Activated CD8-positive, alpha-beta memory T cell treated with anti-CD3 and anti-CD28 coated beads for 1 hour (primary cell): ENCODE results near the gene ACAP1.
"Not testable (repeated sequence)": the region's sequence is repeated elsewhere in the genome, so short reads cannot be mapped to it uniquely, and the experiment has no call there.

Experiments
- DNase-seq, 2 donors: peaks; one replicate each; pipeline ENCODE4 v3.0.0-alpha.2; 2020; ENCODE audit warnings: low read depth in 1 of 2; ENCODE audit errors: extremely low read depth in 1 of 2

Gene ACAP1

GRCh38 chr17:7328840-7329373 lies 7.4 kb upstream of the ACAP1 start, which contains the start of gene NEURL4:
Gene NEURL4 (minus strand): TSS chr17:7329335. CDS start chr17:7329312, 23 bp downstream.
- no peak for DNase-seq

GRCh38 chr17:7329374-7329996 lies 6.8 kb upstream of the ACAP1 start:
- DNase-seq = peak; percentile 91

- DNase-seq = peak in 1 of 2 donors; percentile 64
These were observed 6.2 kb upstream of the ACAP1 start for GRCh38 chr17:7329997-7330637.

- DNase-seq = no peak
These were observed 5.7 kb upstream of the ACAP1 start for GRCh38 chr17:7330638-7331015.

- DNase-seq = no peak
These were observed 4.2 kb upstream of the ACAP1 start for GRCh38 chr17:7332111-7332510.

- not testable (repeated sequence) for DNase-seq
These were observed 3.7 kb upstream of the ACAP1 start for GRCh38 chr17:7332600-7333069.

- DNase-seq = no peak
These were observed 1.3 kb upstream of the ACAP1 start for GRCh38 chr17:7334938-7335538.

GRCh38 chr17:7335765-7336164 lies 564 bp upstream of the ACAP1 start:
- not testable (repeated sequence) for DNase-seq

- not testable (repeated sequence) for DNase-seq
These were observed 1.3 kb downstream of the ACAP1 start for GRCh38 chr17:7337600-7337999.

GRCh38 chr17:7340179-7340578 lies 3.9 kb downstream of the ACAP1 start:
- DNase-seq = no peak

GRCh38 chr17:7341842-7342241 lies 5.5 kb downstream of the ACAP1 start:
- no peak for DNase-seq

GRCh38 chr17:7343250-7343649 lies 6.9 kb downstream of the ACAP1 start:
- no peak for DNase-seq

GRCh38 chr17:7346761-7347614 lies 10.7 kb downstream of the ACAP1 start:
- no peak for DNase-seq

- no peak for DNase-seq
These were observed 11.5 kb downstream of the ACAP1 start for GRCh38 chr17:7347630-7348477.

- DNase-seq = no peak
These were observed 12.3 kb downstream of the ACAP1 start for GRCh38 chr17:7348478-7349242.

- peak; percentile 43 to 62 for DNase-seq
These were observed 15.6 kb downstream of the ACAP1 start, which contains the start of gene KCTD11 for GRCh38 chr17:7351665-7352502. Gene KCTD11 (plus strand): TSS chr17:7352162.

GRCh38 chr17:7352503-7352889 lies 16.2 kb downstream of the ACAP1 start:
- no peak for DNase-seq

GRCh38 chr17:7352910-7353635 lies 16.7 kb downstream of the ACAP1 start:
- no peak for DNase-seq
